A673 (cell line): Measurements from ENCODE around the gene TRMT112. TPM values are rescaled to one million over a fixed set of nuclear protein-coding genes. Genes with fewer than 3 reads are reported as not detected.

Experiments
- BruUV-seq: library from RNA; stranded (reverse); fragments of 400-500 nt; replicated peaks from 2 replicates; lab custom pipeline; 2021; lab: Mats Ljungman, UMichigan
- CTCF ChIA-PET: fragments of 300-600 bp; sonication (Branson Sonifier 250); formaldehyde crosslinking; loops from one replicate; lab custom pipeline; 2022; ENCODE audit warnings: antibody characterized with exemption; lab: Charles Lee
- POLR2A ChIA-PET: fragments of 300-600 bp; sonication (Branson Sonifier 250); formaldehyde crosslinking; loops from one replicate; lab custom pipeline; 2022; ENCODE audit warnings: antibody characterized with exemption; ENCODE audit not compliant: low non-redundant PET; lab: Charles Lee
- DNase-seq: peaks from one replicate; pipeline ENCODE4 v3.0.0-alpha.2; 2015; ENCODE audit warnings: low spot score
- H3K27ac ChIP-seq: fragments of 200-600 bp; sonication (generic); 2 replicates; pipeline ENCODE4 v1.5.1; 2016; ENCODE audit warnings: mixed run types, low read depth, mild to moderate bottlenecking, mixed read lengths, antibody characterized with exemption, low read length; ENCODE audit not compliant: poor library complexity, severe bottlenecking
- H3K27me3 ChIP-seq: fragments of 200-600 bp; sonication (generic); replicated peaks from 2 replicates; pipeline ENCODE4 v1.6.1; 2017; ENCODE audit warnings: mixed run types, low read depth, mild to moderate bottlenecking, mixed read lengths, antibody characterized with exemption, low read length; ENCODE audit not compliant: insufficient read depth, poor library complexity
- H3K36me3 ChIP-seq: fragments of 200-600 bp; sonication (generic); 2 replicates; pipeline ENCODE4 v1.6.1; 2016; ENCODE audit warnings: mixed run types, mild to moderate bottlenecking, mixed read lengths, antibody characterized with exemption, low read length; ENCODE audit not compliant: insufficient read depth, poor library complexity, severe bottlenecking
- H3K4me1 ChIP-seq: fragments of 200-600 bp; sonication (generic); 2 replicates; pipeline ENCODE4 v1.6.1; 2017; ENCODE audit warnings: mixed run types, mild to moderate bottlenecking, mixed read lengths, antibody characterized with exemption, low read length; ENCODE audit not compliant: insufficient read depth, poor library complexity, severe bottlenecking
- H3K4me3 ChIP-seq: fragments of 200-600 bp; sonication (generic); 2 replicates; pipeline ENCODE4 v1.5.1; 2016; ENCODE audit warnings: low read depth, mixed run types, mild to moderate bottlenecking, mixed read lengths, low read length; ENCODE audit not compliant: poor library complexity, severe bottlenecking
- H3K9me3 ChIP-seq: fragments of 200-600 bp; sonication (generic); 2 replicates; pipeline ENCODE4 v1.6.1; 2016; ENCODE audit warnings: mixed run types, low read depth, mild to moderate bottlenecking, mixed read lengths, antibody characterized with exemption, low read length; ENCODE audit not compliant: poor library complexity, severe bottlenecking
- EZH2 ChIP-seq: fragments of 200-600 bp; sonication (generic); IDR thresholded peaks from 2 replicates; pipeline ENCODE4 v1.6.1; 2017; ENCODE audit warnings: borderline replicate concordance, low read depth, mild to moderate bottlenecking, mixed read lengths, antibody characterized with exemption, low read length; ENCODE audit not compliant: poor library complexity, severe bottlenecking
- intact Hi-C: fragments of 100-400 bp; cut with micrococcal nuclease; formaldehyde crosslinking; loops from one replicate; pipeline ENCODE4 v1.10.0; 2022; ENCODE audit not compliant: unreplicated experiment
- total RNA-seq: library from RNA; stranded (reverse); gene quantifications from 2 replicates; pipeline ENCODE4 v1.2.3, GENCODE V29; 2021
- TF ChIP-seq, protein P1 (sequence below): fragments of 300-800, 200-600 bp; sonication (generic); conservative IDR thresholded peaks from 2 replicates; pipeline ENCODE4 v1.5.1; 2017; ENCODE audit warnings: low read depth, mild to moderate bottlenecking, antibody characterized with exemption, low read length, moderate library complexity, mixed read lengths

Gene TRMT112
- total RNA-seq, 1 experiment from 2014 or later, result 270 TPM

DNA sequence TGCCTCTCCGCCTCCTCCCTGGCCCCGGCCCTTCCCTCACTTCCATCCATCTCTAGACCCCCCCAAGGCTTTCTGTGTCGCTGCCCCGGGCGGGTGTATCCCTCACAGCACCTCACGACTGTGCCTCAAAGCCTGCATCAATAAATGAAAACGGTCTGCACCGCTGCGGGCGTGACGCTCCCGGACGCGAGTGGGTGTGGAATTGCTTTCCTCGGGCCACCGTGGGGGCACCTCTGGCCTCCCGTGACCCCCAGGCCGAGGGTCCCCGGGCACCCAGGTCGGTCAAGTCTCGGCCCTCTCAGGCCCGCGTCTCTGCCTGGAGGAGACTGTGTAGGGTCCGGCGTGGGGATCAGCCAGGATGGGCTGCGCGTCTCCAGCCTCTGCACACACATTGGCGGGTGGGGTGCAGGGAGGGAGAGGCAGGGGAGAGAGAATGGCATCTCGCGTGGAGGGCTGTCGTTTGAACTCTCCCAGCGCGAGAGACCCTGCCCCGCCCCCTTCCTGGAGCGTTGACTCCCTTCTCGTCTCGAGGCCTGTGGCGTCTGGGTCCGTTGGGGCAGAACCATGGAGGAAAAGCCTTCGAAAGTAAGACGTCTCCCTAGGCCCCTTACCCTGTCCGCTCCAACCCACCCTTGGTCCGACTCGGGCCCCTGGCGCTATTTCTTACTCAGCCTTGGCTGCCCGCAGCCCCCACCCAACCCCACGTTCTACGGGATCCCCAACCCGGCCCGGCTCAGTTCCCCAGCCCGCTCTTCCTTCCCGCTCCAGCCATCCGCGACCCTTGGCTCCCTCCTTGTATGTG lies 17.3 kb downstream of the TRMT112 start, which contains the start of gene CATSPERZ:
Gene CATSPERZ (plus strand): TSS at position 512 of the 802 bp plus-strand sequence. CDS start 53 bp downstream, at position 565.
- intact Hi-C loops, result loop anchor here (5.0 kb wide), 1 partner anchor 113 kb away; the partner anchor contains the start of gene STIP1
- Histone ChIP-seq H3K27ac (no peak within 1 kb of the TSS), H3K36me3 (no peaks in the 10 kb centered on the region), H3K27me3 (peaks cover 13% of the 10 kb centered on the region), H3K9me3 (no peaks in the 10 kb centered on the region), H3K4me3 (peak within 1 kb of the TSS; percentile 38), H3K4me1 (peaks cover 23% of the 10 kb centered on the region)
- ChIA-PET CTCF (interaction anchor here (0.8 to 1.7 kb wide), 8 partner anchors 9 to 94 kb away, joined by 3 to 33 read pairs (median 4); partner anchors contain the start of genes BAD, FERMT3, KCNK4 and NUDT22), POLR2A (no interaction called here)
- DNase-seq, result no peak
- BruUV-seq, result no TSS peak
- no peak for TF ChIP-seq EZH2
- TF ChIP-seq, protein P1, sequence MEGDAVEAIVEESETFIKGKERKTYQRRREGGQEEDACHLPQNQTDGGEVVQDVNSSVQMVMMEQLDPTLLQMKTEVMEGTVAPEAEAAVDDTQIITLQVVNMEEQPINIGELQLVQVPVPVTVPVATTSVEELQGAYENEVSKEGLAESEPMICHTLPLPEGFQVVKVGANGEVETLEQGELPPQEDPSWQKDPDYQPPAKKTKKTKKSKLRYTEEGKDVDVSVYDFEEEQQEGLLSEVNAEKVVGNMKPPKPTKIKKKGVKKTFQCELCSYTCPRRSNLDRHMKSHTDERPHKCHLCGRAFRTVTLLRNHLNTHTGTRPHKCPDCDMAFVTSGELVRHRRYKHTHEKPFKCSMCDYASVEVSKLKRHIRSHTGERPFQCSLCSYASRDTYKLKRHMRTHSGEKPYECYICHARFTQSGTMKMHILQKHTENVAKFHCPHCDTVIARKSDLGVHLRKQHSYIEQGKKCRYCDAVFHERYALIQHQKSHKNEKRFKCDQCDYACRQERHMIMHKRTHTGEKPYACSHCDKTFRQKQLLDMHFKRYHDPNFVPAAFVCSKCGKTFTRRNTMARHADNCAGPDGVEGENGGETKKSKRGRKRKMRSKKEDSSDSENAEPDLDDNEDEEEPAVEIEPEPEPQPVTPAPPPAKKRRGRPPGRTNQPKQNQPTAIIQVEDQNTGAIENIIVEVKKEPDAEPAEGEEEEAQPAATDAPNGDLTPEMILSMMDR, result no peak

DNA sequence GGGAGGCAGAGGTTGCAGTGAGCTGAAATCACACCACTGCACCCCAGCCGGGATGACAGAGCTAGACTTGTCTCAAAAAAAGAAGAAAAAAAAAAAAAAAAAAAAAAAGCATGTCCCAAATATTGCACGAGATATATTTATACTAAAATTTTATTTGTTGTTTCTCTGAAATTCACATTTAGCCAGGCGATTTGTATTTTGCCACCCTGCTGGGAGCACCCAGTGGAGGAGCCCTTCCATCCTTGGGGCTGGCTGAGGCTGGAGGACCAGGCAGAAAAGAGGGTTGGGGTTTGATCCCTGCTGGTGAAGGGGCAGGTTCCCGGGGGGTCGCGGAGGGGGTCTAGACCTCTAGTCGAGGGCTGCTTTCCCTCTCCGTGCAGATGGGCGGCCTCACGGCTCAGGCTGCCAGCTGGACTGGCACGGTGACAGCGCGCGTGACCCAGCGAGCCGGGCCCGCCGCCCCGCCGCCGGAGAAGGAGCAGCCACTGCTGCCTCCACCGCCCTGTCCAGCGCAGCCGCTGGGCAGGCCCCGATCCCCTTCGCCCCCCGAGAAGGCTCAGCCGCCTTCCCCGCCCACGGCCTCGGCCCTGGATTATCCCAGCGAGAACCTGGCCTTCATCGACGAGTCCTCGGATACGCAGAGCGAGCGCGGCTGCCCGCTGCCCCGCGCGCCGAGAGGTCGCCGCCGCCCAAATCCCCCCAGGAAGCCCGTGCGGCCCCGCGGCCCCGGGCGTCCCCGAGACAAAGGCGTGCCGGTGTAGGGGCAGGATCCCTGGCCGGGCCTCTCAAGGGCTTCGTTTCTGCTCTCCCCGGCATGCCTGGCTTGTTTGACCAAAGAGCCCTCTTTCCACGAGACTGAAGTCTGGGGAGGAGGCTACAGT lies 18.2 kb downstream of the TRMT112 start:
- CTCF ChIA-PET, result interaction anchor here (0.6 kb wide), 1 partner anchor 56 kb away, joined by 7 read pairs; no protein-coding TSS in a partner anchor
- no peak for TF ChIP-seq EZH2
- TF ChIP-seq, protein P1, result no peak
- peaks cover 22% of the 10 kb centered on the region for H3K4me1 ChIP-seq
- H3K27ac ChIP-seq, result no peak overlapping the region
- H3K36me3 ChIP-seq, result no peaks in the 10 kb centered on the region
- intact Hi-C loops, result no loop called here
- peaks cover 13% of the 10 kb centered on the region for H3K27me3 ChIP-seq
- DNase-seq, result no peak
- H3K4me3 ChIP-seq, result peak overlapping the region; percentile 38
- BruUV-seq, result no TSS peak
- H3K9me3 ChIP-seq, result no peaks in the 10 kb centered on the region
- POLR2A ChIA-PET, result no interaction called here

DNA sequence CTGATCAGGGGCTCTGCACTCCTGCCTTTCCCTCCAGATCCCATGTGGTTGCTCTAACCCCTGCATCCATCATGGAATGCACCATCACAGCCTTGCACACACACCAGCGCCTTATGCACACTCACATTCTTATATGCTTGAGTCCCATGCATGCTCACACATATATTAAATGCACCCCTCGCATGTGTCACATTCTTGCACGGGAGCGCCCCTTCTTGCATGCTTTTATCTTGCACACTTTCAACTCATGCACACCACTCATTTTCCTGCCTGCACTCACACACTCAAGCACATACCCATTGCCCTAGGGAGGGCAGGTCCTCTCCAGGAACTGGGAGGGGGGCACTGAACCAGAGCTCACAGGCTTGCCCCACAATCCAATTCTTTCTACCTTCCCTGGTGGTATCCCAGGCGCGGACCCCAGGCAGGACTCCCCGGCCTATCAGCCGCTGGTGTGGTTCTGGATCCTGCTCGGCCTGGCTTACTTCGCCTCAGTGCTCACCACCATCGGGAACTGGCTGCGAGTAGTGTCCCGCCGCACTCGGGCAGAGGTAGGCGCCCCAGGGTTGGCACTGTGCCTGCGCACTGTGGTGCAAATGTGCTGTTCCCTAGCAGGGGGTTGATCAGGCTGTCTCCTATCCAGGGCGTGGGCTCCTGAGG lies 19.5 kb downstream of the TRMT112 start:
- Histone ChIP-seq H3K27me3 (peaks cover 20% of the 10 kb centered on the region), H3K9me3 (no peaks in the 10 kb centered on the region), H3K36me3 (no peaks in the 10 kb centered on the region), H3K4me1 (peaks cover 17% of the 10 kb centered on the region), H3K27ac (no peak overlapping the region), H3K4me3 (no peak overlapping the region)
- CTCF ChIA-PET, result no interaction called here
- no peak for DNase-seq
- POLR2A ChIA-PET, result no interaction called here
- intact Hi-C loops, result no loop called here
- BruUV-seq, result no TSS peak
- TF ChIP-seq, protein P1, result no peak
- no peak for TF ChIP-seq EZH2
